ENCODE data around the gene GCLC.

DNA sequence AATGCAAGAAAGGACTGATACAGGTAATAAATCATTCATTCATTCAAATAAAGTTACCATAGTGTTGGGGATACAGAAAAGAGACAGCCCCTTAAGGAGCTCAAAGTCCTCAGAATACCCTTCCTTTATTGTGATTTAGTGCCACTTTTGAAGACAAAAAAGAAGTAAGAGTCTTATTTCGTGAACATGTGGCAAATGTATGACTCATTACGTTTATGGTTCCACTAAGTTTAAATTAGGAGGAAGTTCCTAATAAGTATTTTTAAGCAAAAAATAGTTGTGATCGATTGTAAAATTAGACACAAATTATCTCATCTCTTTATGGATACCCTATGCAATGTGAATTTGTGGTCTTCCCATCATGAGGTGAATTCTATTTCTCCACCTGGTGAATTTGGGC lies 38.5 kb upstream of the GCLC start:
- TF ChIP-seq, protein P1, sequence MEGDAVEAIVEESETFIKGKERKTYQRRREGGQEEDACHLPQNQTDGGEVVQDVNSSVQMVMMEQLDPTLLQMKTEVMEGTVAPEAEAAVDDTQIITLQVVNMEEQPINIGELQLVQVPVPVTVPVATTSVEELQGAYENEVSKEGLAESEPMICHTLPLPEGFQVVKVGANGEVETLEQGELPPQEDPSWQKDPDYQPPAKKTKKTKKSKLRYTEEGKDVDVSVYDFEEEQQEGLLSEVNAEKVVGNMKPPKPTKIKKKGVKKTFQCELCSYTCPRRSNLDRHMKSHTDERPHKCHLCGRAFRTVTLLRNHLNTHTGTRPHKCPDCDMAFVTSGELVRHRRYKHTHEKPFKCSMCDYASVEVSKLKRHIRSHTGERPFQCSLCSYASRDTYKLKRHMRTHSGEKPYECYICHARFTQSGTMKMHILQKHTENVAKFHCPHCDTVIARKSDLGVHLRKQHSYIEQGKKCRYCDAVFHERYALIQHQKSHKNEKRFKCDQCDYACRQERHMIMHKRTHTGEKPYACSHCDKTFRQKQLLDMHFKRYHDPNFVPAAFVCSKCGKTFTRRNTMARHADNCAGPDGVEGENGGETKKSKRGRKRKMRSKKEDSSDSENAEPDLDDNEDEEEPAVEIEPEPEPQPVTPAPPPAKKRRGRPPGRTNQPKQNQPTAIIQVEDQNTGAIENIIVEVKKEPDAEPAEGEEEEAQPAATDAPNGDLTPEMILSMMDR (IDR thresholded peaks at IDR 0.05) = no peak
- TF ChIP-seq POLR2A (IDR thresholded peaks at IDR 0.05) = no peak

Measured in adrenal gland (tissue), 5 donors.